SK-N-SH (cell line): Measurements from ENCODE around the gene VPS26B. TPM values are rescaled to one million over a fixed set of nuclear protein-coding genes. Genes with fewer than 3 reads are reported as not detected.

ENCODE experiments used
- CTCF ChIA-PET: fragments of 300-600, 350-600 bp; formaldehyde crosslinking; extraction: SDS; loops from one replicate; lab custom pipeline; 2021; lab: Yijun Ruan, JAX
- POLR2A ChIA-PET: fragments of 350-600 bp; sonication (Branson Sonifier 250); formaldehyde crosslinking; extraction: SDS; loops from one replicate; lab custom pipeline; 2020; ENCODE audit warnings: antibody characterized with exemption, inconsistent platforms; lab: Yijun Ruan, JAX
- DNase-seq: peaks from one replicate; pipeline ENCODE4 v3.0.0; 2012
- H2AFZ ChIP-seq: fragments of 200-600 bp; sonication (generic); 2 replicates; pipeline ENCODE4 v1.8.1; 2016; ENCODE audit warnings: antibody characterized with exemption, mild to moderate bottlenecking, low read depth
- H3F3A ChIP-seq: fragments of 200-600 bp; sonication (generic); replicated peaks from 2 replicates; pipeline ENCODE3; 2016; ENCODE audit warnings: antibody characterized with exemption, mild to moderate bottlenecking; ENCODE audit not compliant: insufficient read depth
- H3K27ac ChIP-seq, 2 experiments: fragments of 200-500 bp in 1 of 2; fragments of 200-600 bp in 1 of 2; sonication (Bioruptor generic) in 1 of 2; sonication (generic), shearing (Covaris generic) in 1 of 2; 2 replicates each; pipeline versions ENCODE4 v1.5.1 to v1.6.1; 2014 to 2016; ENCODE audit warnings: low read depth in 2 of 2, inconsistent platforms in 1 of 2, low read length in 1 of 2, mild to moderate bottlenecking in 1 of 2, mixed read lengths in 1 of 2
- H3K27me3 ChIP-seq: fragments of 200-600 bp; sonication (generic), shearing (Covaris generic); 2 replicates; pipeline ENCODE4 v1.6.1; 2016; ENCODE audit warnings: mixed run types; ENCODE audit not compliant: insufficient read depth
- H3K36me3 ChIP-seq, 2 experiments: fragments of 200-500 bp in 1 of 2; fragments of 200-600 bp in 1 of 2; sonication (Bioruptor generic) in 1 of 2; sonication (generic) in 1 of 2; replicated peaks in 1 of 2; 2 replicates each; pipeline versions ENCODE3 to v1.5.1; 2014 to 2016; ENCODE audit warnings: low read length in 1 of 2, mild to moderate bottlenecking in 1 of 2; ENCODE audit not compliant: insufficient read depth in 2 of 2, control insufficient read depth in 1 of 2
- H3K4me1 ChIP-seq, 2 experiments: fragments of 200-500 bp in 1 of 2; fragments of 200-600 bp in 1 of 2; sonication (Bioruptor generic) in 1 of 2; sonication (generic), shearing (Covaris generic) in 1 of 2; 2 replicates each; pipeline versions ENCODE4 v1.5.1 to v1.6.1; 2014 to 2016; ENCODE audit warnings: low read depth in 1 of 2, low read length in 1 of 2, mixed run types in 1 of 2; ENCODE audit not compliant: insufficient read depth in 2 of 2, control insufficient read depth in 1 of 2
- H3K4me2 ChIP-seq: fragments of 200-600 bp; sonication (generic), shearing (Covaris generic); 2 replicates; pipeline ENCODE4 v1.6.1; 2017; ENCODE audit warnings: mixed run types
- H3K4me3 ChIP-seq, 2 experiments: fragments of 200-500 bp in 1 of 2; fragments of 200-600 bp in 1 of 2; sonication (Bioruptor generic) in 1 of 2; sonication (generic), shearing (Covaris generic) in 1 of 2; 2 replicates each; pipeline versions ENCODE4 v1.5.1 to v1.8.1; 2014 to 2016; ENCODE audit warnings: low read depth in 2 of 2, inconsistent platforms in 1 of 2, low read length in 1 of 2, mild to moderate bottlenecking in 1 of 2, mixed read lengths in 1 of 2, moderate library complexity in 1 of 2
- H3K79me2 ChIP-seq: fragments of 200-600 bp; sonication (generic); 2 replicates; pipeline ENCODE4 v1.8.1; 2017; ENCODE audit warnings: mild to moderate bottlenecking; ENCODE audit not compliant: insufficient read depth
- H3K9ac ChIP-seq: fragments of 200-600 bp; sonication (generic); 2 replicates; pipeline ENCODE4 v1.6.1; 2017; ENCODE audit warnings: mixed run types
- H3K9me2 ChIP-seq: fragments of 200-600 bp; sonication (generic); 2 replicates; pipeline ENCODE4 v1.6.1; 2017; ENCODE audit warnings: mixed run types
- H3K9me3 ChIP-seq: fragments of 200-600 bp; sonication (generic); 2 replicates; pipeline ENCODE4 v1.6.1; 2017; ENCODE audit warnings: mixed run types, mild to moderate bottlenecking, moderate library complexity
- H4K20me1 ChIP-seq: fragments of 200-600 bp; sonication (generic); 2 replicates; pipeline ENCODE4 v1.6.1; 2017; ENCODE audit warnings: mild to moderate bottlenecking, mixed run types; ENCODE audit not compliant: insufficient read depth
- CTCF ChIP-seq: fragments of 200-600 bp; sonication (generic); IDR thresholded peaks from 2 replicates; pipeline ENCODE4 v1.6.1; 2017; ENCODE audit warnings: antibody characterized with exemption, mild to moderate bottlenecking, moderate library complexity
- FOXJ3 ChIP-seq: sonication (generic); formaldehyde crosslinking; IDR thresholded peaks from 2 replicates; pipeline ENCODE4 v1.5.1; 2020; ENCODE audit warnings: mild to moderate bottlenecking, missing genetic modification reagents
- FOXM1 ChIP-seq: IDR thresholded peaks from 2 replicates; pipeline ENCODE4 v1.4.0; 2012; ENCODE audit warnings: low read depth, mild to moderate bottlenecking
- GATA2 ChIP-seq: sonication (generic); formaldehyde crosslinking; IDR thresholded peaks from 2 replicates; pipeline ENCODE4 v1.5.0; 2020; ENCODE audit warnings: mild to moderate bottlenecking, missing genetic modification reagents
- IRF3 ChIP-seq: fragments of 150-350 bp; IDR thresholded peaks from 2 replicates; pipeline ENCODE4 v1.6.1; 2016; ENCODE audit warnings: mild to moderate bottlenecking, low read depth, low read length
- JUND ChIP-seq: IDR thresholded peaks from 2 replicates; pipeline ENCODE4 v1.4.0; 2012
- MAX ChIP-seq: IDR thresholded peaks from 2 replicates; pipeline ENCODE4 v1.4.0; 2012; ENCODE audit warnings: low read depth
- MEF2A ChIP-seq: IDR thresholded peaks from 2 replicates; pipeline ENCODE4 v1.4.0; 2012; ENCODE audit warnings: low read depth, borderline replicate concordance
- MXI1 ChIP-seq: IDR thresholded peaks from 2 replicates; pipeline ENCODE4 v1.6.1; 2012; ENCODE audit warnings: mild to moderate bottlenecking, low read depth, low read length, improper control_type of control experiment
- NFIC ChIP-seq: IDR thresholded peaks from 2 replicates; pipeline ENCODE4 v1.4.0; 2012; ENCODE audit warnings: borderline replicate concordance
- NRF1 ChIP-seq: IDR thresholded peaks from 2 replicates; pipeline ENCODE4 v1.6.1; 2012; ENCODE audit warnings: low read depth, mild to moderate bottlenecking, low read length
- POLR2AphosphoS5 ChIP-seq: IDR thresholded peaks from 2 replicates; pipeline ENCODE4 v1.6.1; 2012; ENCODE audit warnings: low read depth, low read length
- RAD21 ChIP-seq: IDR thresholded peaks from 2 replicates; pipeline ENCODE4 v1.6.1; 2012; ENCODE audit warnings: mild to moderate bottlenecking, low read length
- RCOR1 ChIP-seq: fragments of 150-350 bp; IDR thresholded peaks from 2 replicates; pipeline ENCODE4 v1.6.1; 2017; ENCODE audit warnings: antibody characterized with exemption, low read length
- RFX5 ChIP-seq: IDR thresholded peaks from 2 replicates; pipeline ENCODE4 v1.6.1; 2012; ENCODE audit warnings: mild to moderate bottlenecking, improper control_type of control experiment, low read length
- RXRA ChIP-seq: IDR thresholded peaks from 2 replicates; pipeline ENCODE4 v1.4.0; 2012; ENCODE audit warnings: low read depth, mild to moderate bottlenecking, borderline replicate concordance
- SIN3A ChIP-seq: IDR thresholded peaks from 2 replicates; pipeline ENCODE4 v1.6.1; 2012; ENCODE audit warnings: low read depth, mild to moderate bottlenecking, low read length, moderate library complexity, borderline replicate concordance
- SMC3 ChIP-seq: IDR thresholded peaks from 2 replicates; pipeline ENCODE4 v1.6.1; 2012; ENCODE audit warnings: low read depth, low read length, improper control_type of control experiment
- TCF12 ChIP-seq: IDR thresholded peaks from 2 replicates; pipeline ENCODE4 v1.4.0; 2012
- TEAD4 ChIP-seq: IDR thresholded peaks from 2 replicates; pipeline ENCODE4 v1.4.0; 2012; ENCODE audit warnings: mild to moderate bottlenecking, borderline replicate concordance; ENCODE audit not compliant: insufficient read depth
- WGBS: methylation state at CpG from one replicate; pipeline ENCODE4 v1.1.6; 2017; ENCODE audit warnings: low lambda C conversion rate; 5-methylcytosine and 5-hydroxymethylcytosine counted together
- polyA plus RNA-seq, 3 experiments: library from polyadenylated mRNA; depleted of rRNA; stranded (reverse); fragments of >200 nt; gene quantifications; 2 replicates each; pipeline ENCODE4 v1.2.3, GENCODE V29; 2012
- TF ChIP-seq, protein P1 (sequence below): fragments of 150-350 bp; IDR thresholded peaks from 2 replicates; pipeline ENCODE4 v1.6.1; 2017; ENCODE audit warnings: antibody characterized with exemption, low read length, low read depth, borderline replicate concordance
- TF ChIP-seq, protein P2 (sequence below): IDR thresholded peaks from 2 replicates; pipeline ENCODE4 v1.4.0; 2012; ENCODE audit warnings: low read depth, borderline replicate concordance
- TF ChIP-seq, protein P3 (sequence below): IDR thresholded peaks from 2 replicates; pipeline ENCODE4 v1.4.0; 2012; ENCODE audit warnings: low read depth, borderline replicate concordance

The VPS26B gene
- polyA plus RNA-seq, 1 of the 3 experiments (the other 2 are of a cell fraction) = 53.0 TPM

DNA sequence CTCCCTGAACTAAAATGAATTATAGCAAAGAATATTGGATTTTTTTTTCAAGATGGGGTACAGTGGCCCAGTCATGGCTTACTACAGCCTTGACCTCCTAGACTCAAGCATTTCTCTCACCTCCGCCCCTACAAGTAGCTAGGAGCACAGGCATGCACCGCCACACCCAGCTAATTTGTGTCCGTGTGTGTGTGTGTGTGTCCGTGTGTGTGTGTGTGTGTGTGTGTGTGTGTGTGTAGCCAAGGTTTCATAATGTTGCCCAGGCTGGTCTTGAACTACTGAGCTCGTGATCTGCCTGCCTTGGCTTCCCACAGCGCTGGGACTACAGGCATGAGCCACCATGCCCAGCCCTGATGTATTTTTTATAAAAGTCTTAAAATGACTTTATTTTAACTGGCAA, 16.1 kb downstream of the VPS26B start:
- Histone ChIP-seq H3K4me3 (no peak overlapping the region), H4K20me1 (no peaks in the 10 kb centered on the region), H3K27ac (no peak overlapping the region), H3K9me2 (no peaks in the 10 kb centered on the region), H3K9ac (no peak overlapping the region), H2AFZ (no peak overlapping the region), H3F3A (peaks cover 17% of the 10 kb centered on the region), H3K4me2 (no peak overlapping the region), H3K9me3 (no peaks in the 10 kb centered on the region), H3K4me1 (peaks cover 3 to 10% of the 10 kb centered on the region in 2 experiments; a peak in 3 of 4 replicates), H3K27me3 (no peaks in the 10 kb centered on the region), H3K79me2 (peaks cover 9% of the 10 kb centered on the region; the same call in 1 of the 2 replicates), H3K36me3 (peaks cover 35 to 67% of the 10 kb centered on the region in 2 experiments)
- DNase-seq = no peak
- WGBS = 68% methylated on average over 6 of the region's 6 CpGs
- ChIA-PET CTCF (interaction anchor here (1.1 to 1.6 kb wide), 2 partner anchors 9 to 13 kb away, joined by 3 read pairs; partner anchors contain the start of genes ACAD8 and THYN1), POLR2A (no interaction called here)
- TF ChIP-seq POLR2AphosphoS5 (no peak), MEF2A (no peak), CTCF (no peak), NFIC (no peak), NRF1 (no peak), RAD21 (no peak), JUND (no peak), SMC3 (no peak), GATA2 (CRISPR knock-in tag) (no peak)
- TF ChIP-seq, protein P1, sequence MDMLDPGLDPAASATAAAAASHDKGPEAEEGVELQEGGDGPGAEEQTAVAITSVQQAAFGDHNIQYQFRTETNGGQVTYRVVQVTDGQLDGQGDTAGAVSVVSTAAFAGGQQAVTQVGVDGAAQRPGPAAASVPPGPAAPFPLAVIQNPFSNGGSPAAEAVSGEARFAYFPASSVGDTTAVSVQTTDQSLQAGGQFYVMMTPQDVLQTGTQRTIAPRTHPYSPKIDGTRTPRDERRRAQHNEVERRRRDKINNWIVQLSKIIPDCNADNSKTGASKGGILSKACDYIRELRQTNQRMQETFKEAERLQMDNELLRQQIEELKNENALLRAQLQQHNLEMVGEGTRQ = no peak

DNA sequence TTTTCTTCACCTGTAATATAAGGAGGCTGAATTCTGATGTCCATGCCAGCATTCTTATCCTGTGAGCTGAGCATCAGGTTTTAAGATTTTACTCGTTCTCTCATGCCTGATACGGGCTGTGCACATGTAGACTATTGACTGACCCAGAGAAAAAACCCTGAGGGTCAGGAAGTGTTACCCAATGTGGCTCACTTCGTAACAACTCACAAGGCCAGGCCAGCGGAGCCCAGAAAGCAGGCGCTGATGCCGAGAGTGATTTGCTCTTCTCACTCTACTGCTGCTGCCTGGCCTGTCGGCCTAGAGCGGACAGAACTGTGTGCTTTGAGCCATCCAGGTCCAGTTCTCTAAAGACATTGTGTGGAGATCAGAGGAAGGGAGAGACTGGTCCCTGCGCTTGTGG, 17.9 kb downstream of the VPS26B start:
- H3K27ac ChIP-seq = no peak overlapping the region
- H3K27me3 ChIP-seq = no peaks in the 10 kb centered on the region
- H3K36me3 ChIP-seq = peaks cover 30 to 79% of the 10 kb centered on the region in 2 experiments
- H4K20me1 ChIP-seq = no peaks in the 10 kb centered on the region
- ChIA-PET POLR2A (no interaction called here), CTCF (interaction anchor here (1.4 kb wide), 1 partner anchor 18 kb away, joined by 3 read pairs; the partner anchor contains the start of genes NCAPD3 and VPS26B)
- H3F3A ChIP-seq = peaks cover 5% of the 10 kb centered on the region
- 96% methylated on average over 9 of the region's 9 CpGs for WGBS
- peaks cover 3 to 7% of the 10 kb centered on the region in 2 experiments; a peak in 2 of 4 replicates for H3K4me1 ChIP-seq
- no peak overlapping the region for H3K4me3 ChIP-seq
- H3K9me2 ChIP-seq = no peaks in the 10 kb centered on the region
- H2AFZ ChIP-seq = no peak overlapping the region
- no peak for DNase-seq
- no peaks in the 10 kb centered on the region for H3K9me3 ChIP-seq
- no peak overlapping the region for H3K9ac ChIP-seq
- H3K4me2 ChIP-seq = no peak overlapping the region
- peaks cover 9% of the 10 kb centered on the region; the same call in 1 of the 2 replicates for H3K79me2 ChIP-seq
- TF ChIP-seq RFX5 (no peak), FOXM1 (no peak), RXRA (no peak), FOXJ3 (CRISPR knock-in tag) (no peak), RCOR1 (no peak), MAX (no peak), MXI1 (no peak), TCF12 (no peak), RAD21 (no peak), IRF3 (no peak), SIN3A (no peak), NRF1 (no peak), TEAD4 (no peak)
- TF ChIP-seq, protein P2, sequence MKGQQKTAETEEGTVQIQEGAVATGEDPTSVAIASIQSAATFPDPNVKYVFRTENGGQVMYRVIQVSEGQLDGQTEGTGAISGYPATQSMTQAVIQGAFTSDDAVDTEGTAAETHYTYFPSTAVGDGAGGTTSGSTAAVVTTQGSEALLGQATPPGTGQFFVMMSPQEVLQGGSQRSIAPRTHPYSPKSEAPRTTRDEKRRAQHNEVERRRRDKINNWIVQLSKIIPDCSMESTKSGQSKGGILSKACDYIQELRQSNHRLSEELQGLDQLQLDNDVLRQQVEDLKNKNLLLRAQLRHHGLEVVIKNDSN = no peak
- TF ChIP-seq, protein P3, sequence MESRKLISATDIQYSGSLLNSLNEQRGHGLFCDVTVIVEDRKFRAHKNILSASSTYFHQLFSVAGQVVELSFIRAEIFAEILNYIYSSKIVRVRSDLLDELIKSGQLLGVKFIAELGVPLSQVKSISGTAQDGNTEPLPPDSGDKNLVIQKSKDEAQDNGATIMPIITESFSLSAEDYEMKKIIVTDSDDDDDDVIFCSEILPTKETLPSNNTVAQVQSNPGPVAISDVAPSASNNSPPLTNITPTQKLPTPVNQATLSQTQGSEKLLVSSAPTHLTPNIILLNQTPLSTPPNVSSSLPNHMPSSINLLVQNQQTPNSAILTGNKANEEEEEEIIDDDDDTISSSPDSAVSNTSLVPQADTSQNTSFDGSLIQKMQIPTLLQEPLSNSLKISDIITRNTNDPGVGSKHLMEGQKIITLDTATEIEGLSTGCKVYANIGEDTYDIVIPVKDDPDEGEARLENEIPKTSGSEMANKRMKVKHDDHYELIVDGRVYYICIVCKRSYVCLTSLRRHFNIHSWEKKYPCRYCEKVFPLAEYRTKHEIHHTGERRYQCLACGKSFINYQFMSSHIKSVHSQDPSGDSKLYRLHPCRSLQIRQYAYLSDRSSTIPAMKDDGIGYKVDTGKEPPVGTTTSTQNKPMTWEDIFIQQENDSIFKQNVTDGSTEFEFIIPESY = no peak
